Prostate gland (tissue), 2 donors: ENCODE results near the gene CT45A1. TPM values are rescaled to one million over a fixed set of nuclear protein-coding genes. Genes with fewer than 3 reads are reported as not detected.
"Not testable (repeated sequence)": the region's sequence is repeated elsewhere in the genome, so short reads cannot be mapped to it uniquely, and the experiment has no call there.

Experiments
- DNase-seq: peaks from one replicate; pipeline ENCODE4 v3.0.0-alpha.2; 2019; ENCODE audit warnings: low spot score
- H3K27ac ChIP-seq, 2 donors: fragments of 200-600 bp; sonication (generic); 2 replicates each; pipeline ENCODE4 v1.5.1; 2017 to 2019
- H3K27me3 ChIP-seq: fragments of 200-600 bp; sonication (generic); replicated peaks from 2 replicates; pipeline ENCODE4 v1.5.1; 2019; ENCODE audit not compliant: insufficient read depth
- H3K36me3 ChIP-seq, 2 donors: fragments of 200-600 bp; sonication (generic); 1 replicate in 1 of 2; 2 replicates in 1 of 2; pipeline versions ENCODE4 v1.5.1 to v1.8.1; 2017 to 2019
- H3K4me1 ChIP-seq: fragments of 200-600 bp; sonication (generic); replicated peaks from 2 replicates; pipeline ENCODE4 v1.5.1; 2019
- H3K4me3 ChIP-seq, 2 donors: fragments of 200-600 bp; sonication (generic); 2 replicates each; pipeline ENCODE4 v1.5.1; 2017 to 2019
- H3K9me3 ChIP-seq: fragments of 200-600 bp; sonication (generic); 2 replicates; pipeline ENCODE4 v1.5.1; 2017
- CTCF ChIP-seq, 4 experiments: fragments of 200-600 bp in 2 of 4; fragments of 450-650 bp in 2 of 4; sonication (generic) in 2 of 4; IDR thresholded peaks; 1 replicate in 3 of 4; 2 replicates in 1 of 4; pipeline ENCODE4 v1.5.1; 2016 to 2019; ENCODE audit warnings: antibody characterized with exemption in 4 of 4, mild to moderate bottlenecking in 2 of 4, moderate library complexity in 2 of 4
- POLR2A ChIP-seq: fragments of 450-650 bp; IDR thresholded peaks from one replicate; pipeline ENCODE4 v1.6.1; 2016; ENCODE audit warnings: antibody characterized with exemption, mild to moderate bottlenecking
- POLR2AphosphoS5 ChIP-seq: sonication (generic); formaldehyde crosslinking; IDR thresholded peaks from one replicate; pipeline ENCODE4 v1.6.1; 2017; ENCODE audit warnings: antibody characterized with exemption
- WGBS: methylation state at CpG from one replicate; pipeline ENCODE4 v1.1.5; 2018; 5-methylcytosine and 5-hydroxymethylcytosine counted together
- intact Hi-C: fragments of 100-400 bp; cut with DNase I; formaldehyde crosslinking; loops from one replicate; pipeline ENCODE4 v1.14.2; 2022
- total RNA-seq, 2 donors: library from RNA; depleted of rRNA; stranded (reverse); fragments of >200 nt; gene quantifications; one replicate each; pipeline ENCODE4 v1.1.0, GENCODE V29; 2016

The CT45A1 gene
- 1 to 10 TPM in 1 of 2 donors, not detected in 1; 1.0 TPM for total RNA-seq

- H3K9me3 ChIP-seq, H3K4me3 ChIP-seq, H3K27me3 ChIP-seq, intact Hi-C loops, H3K27ac ChIP-seq, H3K36me3 ChIP-seq, H3K4me1 ChIP-seq, DNase-seq: not testable (repeated sequence)
- 93% methylated on average over 4 of the region's 15 CpGs for WGBS
These were observed at the start of gene CT45A1 for GRCh38 chrX:135713183-135713689. TSS of gene CT45A1 (plus strand) at chrX:135713639. CDS start at chrX:135718941, 5,302 bp downstream.

- H3K4me1 ChIP-seq, intact Hi-C loops, H3K4me3 ChIP-seq: not testable (repeated sequence)
These were observed 40.5 kb upstream of the CT45A1 start for GRCh38 chrX:135672979-135673378.

GRCh38 chrX:135688137-135688536, 25.3 kb upstream of the CT45A1 start:
- Histone ChIP-seq H3K4me1 (no peaks in the 10 kb centered on the region), H3K27ac (no peak overlapping the region), H3K36me3 (no peaks in the 10 kb centered on the region), H3K27me3 (no peaks in the 10 kb centered on the region), H3K4me3 (no peak overlapping the region), H3K9me3 (no peaks in the 10 kb centered on the region)
- DNase-seq: no peak
- TF ChIP-seq POLR2AphosphoS5: no peak
- TF ChIP-seq POLR2A: no peak
- no peak for TF ChIP-seq CTCF (IDR thresholded peaks at IDR 0.05)
- intact Hi-C loops: no loop called here
- 48% methylated on average over 12 of the region's 16 CpGs for WGBS

More at GRCh38 chrX:135672979-135673378, 40.5 kb upstream of the CT45A1 start:
- not testable (repeated sequence) for H3K36me3 ChIP-seq, H3K27me3 ChIP-seq, H3K27ac ChIP-seq, H3K9me3 ChIP-seq, DNase-seq

- H3K9me3 ChIP-seq: no peaks in the 10 kb centered on the region
- intact Hi-C loops: no loop called here
- TF ChIP-seq POLR2AphosphoS5: no peak
- TF ChIP-seq CTCF (IDR thresholded peaks at IDR 0.05): no peak
- no peak for TF ChIP-seq POLR2A
- H3K27me3 ChIP-seq: no peaks in the 10 kb centered on the region
- WGBS: 64% methylated on average over 3 of the region's 3 CpGs
- H3K27ac ChIP-seq: no peak overlapping the region
- H3K36me3 ChIP-seq: no peaks in the 10 kb centered on the region
- no peak for DNase-seq
- no peaks in the 10 kb centered on the region for H3K4me1 ChIP-seq
- no peak overlapping the region for H3K4me3 ChIP-seq
These were observed 18.0 kb upstream of the CT45A1 start for GRCh38 chrX:135695471-135695870.

- intact Hi-C loops: no loop called here
- Histone ChIP-seq H3K27ac (no peak overlapping the region), H3K27me3 (no peaks in the 10 kb centered on the region), H3K36me3 (no peaks in the 10 kb centered on the region), H3K9me3 (no peaks in the 10 kb centered on the region), H3K4me3 (no peak overlapping the region), H3K4me1 (no peaks in the 10 kb centered on the region)
- TF ChIP-seq POLR2AphosphoS5 (no peak), POLR2A (no peak), CTCF (IDR thresholded peaks at IDR 0.05) (no peak)
- no peak for DNase-seq
These were observed 15.8 kb upstream of the CT45A1 start for GRCh38 chrX:135697601-135698000.

- no peaks in the 10 kb centered on the region for H3K27me3 ChIP-seq
- intact Hi-C loops: no loop called here
- TF ChIP-seq POLR2AphosphoS5 (no peak), CTCF (IDR thresholded peaks at IDR 0.05) (no peak), POLR2A (no peak)
- H3K36me3 ChIP-seq: no peaks in the 10 kb centered on the region
- no peaks in the 10 kb centered on the region for H3K4me1 ChIP-seq
- H3K4me3 ChIP-seq: no peak overlapping the region
- no peak overlapping the region for H3K27ac ChIP-seq
- no peak for DNase-seq
- no peaks in the 10 kb centered on the region for H3K9me3 ChIP-seq
These were observed 14.5 kb upstream of the CT45A1 start for GRCh38 chrX:135698924-135699323.
